Measurements from ENCODE around the gene NARS2. TPM values are rescaled to one million over a fixed set of nuclear protein-coding genes. Genes with fewer than 3 reads are reported as not detected.
"Not testable (repeated sequence)": the region's sequence is repeated elsewhere in the genome, so short reads cannot be mapped to it uniquely, and the experiment has no call there.

Gene NARS2
- total RNA-seq, 2 experiments from 2014 or later, result 27.7 to 28.3 TPM

- Mint-ChIP-seq H3K27ac (no peak overlapping the region), H3K27me3 (ENCODE audit: low read depth) (no peaks in the 10 kb centered on the region), H3K36me3 (ENCODE audit: low read depth) (peaks cover 38% of the 10 kb centered on the region), H3K4me3 (no peak overlapping the region), H3K9me3 (no peaks in the 10 kb centered on the region), H3K4me1 (ENCODE audit: low read depth) (peaks cover 18% of the 10 kb centered on the region)
- CTCF ChIA-PET, result interaction anchor here (1.6 kb wide), 1 partner anchor 12 kb away, joined by 6 read pairs; no protein-coding TSS in a partner anchor
- intact Hi-C loops (cut with micrococcal nuclease), result no loop called here
- no peak for DNase-seq
Measured at GRCh38 chr11:78552881-78553280, 21.8 kb downstream of the NARS2 start.

GRCh38 chr11:78552139-78552538 is 22.5 kb downstream of the NARS2 start:
- CTCF ChIA-PET, result interaction anchor here (1.6 kb wide), 1 partner anchor 12 kb away, joined by 6 read pairs; no protein-coding TSS in a partner anchor
- H3K9me3 Mint-ChIP-seq; H3K27ac Mint-ChIP-seq; intact Hi-C loops (cut with micrococcal nuclease); H3K27me3 Mint-ChIP-seq (ENCODE audit: low read depth); DNase-seq; H3K4me3 Mint-ChIP-seq: not testable (repeated sequence)
- Mint-ChIP-seq H3K36me3 (ENCODE audit: low read depth) (peaks cover 35% of the 10 kb centered on the region), H3K4me1 (ENCODE audit: low read depth) (peaks cover 18% of the 10 kb centered on the region)

- intact Hi-C loops (cut with micrococcal nuclease), result no loop called here
- CTCF ChIA-PET, result interaction anchor here (0.6 kb wide), 1 partner anchor 283 kb away, joined by 4 read pairs; no protein-coding TSS in a partner anchor
- peaks cover 10% of the 10 kb centered on the region for H3K4me1 Mint-ChIP-seq (ENCODE audit: low read depth)
- H3K9me3 Mint-ChIP-seq, result no peaks in the 10 kb centered on the region
- peaks cover 27% of the 10 kb centered on the region for H3K36me3 Mint-ChIP-seq (ENCODE audit: low read depth)
- H3K27ac Mint-ChIP-seq, result no peak overlapping the region
- no peaks in the 10 kb centered on the region for H3K27me3 Mint-ChIP-seq (ENCODE audit: low read depth)
- no peak for DNase-seq
- no peak overlapping the region for H3K4me3 Mint-ChIP-seq
Measured at GRCh38 chr11:78551066-78551465, 23.6 kb downstream of the NARS2 start.

- peaks cover 20% of the 10 kb centered on the region for H3K36me3 Mint-ChIP-seq (ENCODE audit: low read depth)
- H3K27me3 Mint-ChIP-seq (ENCODE audit: low read depth), result no peaks in the 10 kb centered on the region
- CTCF ChIA-PET, result no interaction called here
- H3K27ac Mint-ChIP-seq, result no peak overlapping the region
- intact Hi-C loops (cut with micrococcal nuclease), result no loop called here
- no peaks in the 10 kb centered on the region for H3K9me3 Mint-ChIP-seq
- no peak for DNase-seq
- no peak overlapping the region for H3K4me3 Mint-ChIP-seq
- peaks cover 2% of the 10 kb centered on the region for H3K4me1 Mint-ChIP-seq (ENCODE audit: low read depth)
Measured at GRCh38 chr11:78549624-78550409, 24.8 kb downstream of the NARS2 start.

GRCh38 chr11:78548911-78549590 is 25.6 kb downstream of the NARS2 start:
- no peaks in the 10 kb centered on the region for H3K9me3 Mint-ChIP-seq
- H3K4me3 Mint-ChIP-seq, result no peak overlapping the region
- CTCF ChIA-PET, result no interaction called here
- H3K4me1 Mint-ChIP-seq (ENCODE audit: low read depth), result peaks cover 2% of the 10 kb centered on the region
- intact Hi-C loops (cut with micrococcal nuclease), result no loop called here
- peaks cover 20% of the 10 kb centered on the region for H3K36me3 Mint-ChIP-seq (ENCODE audit: low read depth)
- no peak for DNase-seq
- H3K27ac Mint-ChIP-seq, result no peak overlapping the region
- no peaks in the 10 kb centered on the region for H3K27me3 Mint-ChIP-seq (ENCODE audit: low read depth)

GRCh38 chr11:78547931-78548705 is 26.5 kb downstream of the NARS2 start:
- Mint-ChIP-seq H3K27me3 (ENCODE audit: low read depth) (no peaks in the 10 kb centered on the region), H3K4me1 (ENCODE audit: low read depth) (peaks cover 4% of the 10 kb centered on the region), H3K36me3 (ENCODE audit: low read depth) (peaks cover 19% of the 10 kb centered on the region), H3K9me3 (peaks cover 1% of the 10 kb centered on the region), H3K4me3 (no peak overlapping the region), H3K27ac (no peak overlapping the region)
- intact Hi-C loops (cut with micrococcal nuclease), result no loop called here
- DNase-seq, result no peak
- CTCF ChIA-PET, result interaction anchor here (2.0 kb wide), 1 partner anchor 17 kb away, joined by 4 read pairs; no protein-coding TSS in a partner anchor

- intact Hi-C loops (cut with micrococcal nuclease), result no loop called here
- Mint-ChIP-seq H3K27ac (no peak overlapping the region), H3K4me3 (no peak overlapping the region), H3K36me3 (ENCODE audit: low read depth) (peaks cover 16% of the 10 kb centered on the region), H3K4me1 (ENCODE audit: low read depth) (peaks cover 5% of the 10 kb centered on the region), H3K27me3 (ENCODE audit: low read depth) (no peaks in the 10 kb centered on the region), H3K9me3 (peaks cover 1% of the 10 kb centered on the region)
- CTCF ChIA-PET, result no interaction called here
- no peak for DNase-seq
Measured at GRCh38 chr11:78542007-78542406, 32.7 kb downstream of the NARS2 start.

GRCh38 chr11:78541537-78541936 is 33.1 kb downstream of the NARS2 start:
- H3K36me3 Mint-ChIP-seq (ENCODE audit: low read depth), result peaks cover 17% of the 10 kb centered on the region
- peaks cover 1% of the 10 kb centered on the region for H3K9me3 Mint-ChIP-seq
- no peak for DNase-seq
- no peaks in the 10 kb centered on the region for H3K27me3 Mint-ChIP-seq (ENCODE audit: low read depth)
- intact Hi-C loops (cut with micrococcal nuclease), result no loop called here
- H3K4me3 Mint-ChIP-seq, result no peak overlapping the region
- CTCF ChIA-PET, result no interaction called here
- H3K4me1 Mint-ChIP-seq (ENCODE audit: low read depth), result peaks cover 5% of the 10 kb centered on the region
- H3K27ac Mint-ChIP-seq, result no peak overlapping the region

- no peak for DNase-seq
- Mint-ChIP-seq H3K4me3 (no peak overlapping the region), H3K36me3 (ENCODE audit: low read depth) (peaks cover 12% of the 10 kb centered on the region), H3K9me3 (peaks cover 1% of the 10 kb centered on the region), H3K27me3 (ENCODE audit: low read depth) (no peaks in the 10 kb centered on the region), H3K27ac (no peak overlapping the region), H3K4me1 (ENCODE audit: low read depth) (peaks cover 5% of the 10 kb centered on the region)
- CTCF ChIA-PET, result no interaction called here
- intact Hi-C loops (cut with micrococcal nuclease), result no loop called here
Measured at GRCh38 chr11:78540256-78540655, 34.4 kb downstream of the NARS2 start.

GRCh38 chr11:78539506-78539905 is 35.2 kb downstream of the NARS2 start:
- CTCF ChIA-PET, result interaction anchor here (0.6 kb wide), 1 partner anchor 20 kb away, joined by 3 read pairs; no protein-coding TSS in a partner anchor
- Mint-ChIP-seq H3K27ac (no peak overlapping the region), H3K4me1 (ENCODE audit: low read depth) (peaks cover 5% of the 10 kb centered on the region), H3K36me3 (ENCODE audit: low read depth) (peaks cover 14% of the 10 kb centered on the region), H3K27me3 (ENCODE audit: low read depth) (no peaks in the 10 kb centered on the region), H3K4me3 (no peak overlapping the region), H3K9me3 (peaks cover 1% of the 10 kb centered on the region)
- intact Hi-C loops (cut with micrococcal nuclease), result no loop called here
- no peak for DNase-seq

GRCh38 chr11:78536933-78537332 is 37.7 kb downstream of the NARS2 start:
- CTCF ChIA-PET, result interaction anchor here (1.2 to 1.5 kb wide), 2 partner anchors 28 to 121 kb away, joined by 3 to 5 read pairs; no protein-coding TSS in a partner anchor
- intact Hi-C loops (cut with micrococcal nuclease), result no loop called here
- Mint-ChIP-seq H3K27ac (no peak overlapping the region), H3K4me3 (no peak overlapping the region), H3K9me3 (no peaks in the 10 kb centered on the region), H3K27me3 (ENCODE audit: low read depth) (no peaks in the 10 kb centered on the region), H3K4me1 (ENCODE audit: low read depth) (peaks cover under 1% of the 10 kb centered on the region), H3K36me3 (ENCODE audit: low read depth) (peaks cover 10% of the 10 kb centered on the region)
- DNase-seq, result no peak

- CTCF ChIA-PET, result interaction anchor here (0.7 to 1.5 kb wide), 2 partner anchors 29 to 1378 kb away, joined by 3 to 5 read pairs; no protein-coding TSS in a partner anchor
- intact Hi-C loops (cut with micrococcal nuclease), result no loop called here
- Mint-ChIP-seq H3K27me3 (ENCODE audit: low read depth) (no peaks in the 10 kb centered on the region), H3K9me3 (no peaks in the 10 kb centered on the region), H3K4me1 (ENCODE audit: low read depth) (no peaks in the 10 kb centered on the region), H3K27ac (no peak overlapping the region), H3K4me3 (no peak overlapping the region), H3K36me3 (ENCODE audit: low read depth) (peaks cover 12% of the 10 kb centered on the region)
- DNase-seq, result no peak
Measured at GRCh38 chr11:78535920-78536319, 38.7 kb downstream of the NARS2 start.

All from activated naive CD4-positive, alpha-beta T cell treated with anti-CD3 and anti-CD28 coated beads for 36 hours (primary cell).